Measurements from ENCODE around the gene RMDN2. TPM values are rescaled to one million over a fixed set of nuclear protein-coding genes. Genes with fewer than 3 reads are reported as not detected.

The RMDN2 gene
- total and polyA plus RNA-seq, 8 donors, result 1.8 to 21.9 (median 2.7) TPM

- no peaks in the 10 kb centered on the region for H3K27me3 ChIP-seq
- no peaks in the 10 kb centered on the region for H3K36me3 ChIP-seq
- TF ChIP-seq POLR2AphosphoS5 (IDR thresholded peaks at IDR 0.05), result no peak
- no peak for TF ChIP-seq POLR2A (IDR thresholded peaks at IDR 0.05)
- TF ChIP-seq EP300 (IDR thresholded peaks at IDR 0.05), result no peak
- TF ChIP-seq, protein P1, sequence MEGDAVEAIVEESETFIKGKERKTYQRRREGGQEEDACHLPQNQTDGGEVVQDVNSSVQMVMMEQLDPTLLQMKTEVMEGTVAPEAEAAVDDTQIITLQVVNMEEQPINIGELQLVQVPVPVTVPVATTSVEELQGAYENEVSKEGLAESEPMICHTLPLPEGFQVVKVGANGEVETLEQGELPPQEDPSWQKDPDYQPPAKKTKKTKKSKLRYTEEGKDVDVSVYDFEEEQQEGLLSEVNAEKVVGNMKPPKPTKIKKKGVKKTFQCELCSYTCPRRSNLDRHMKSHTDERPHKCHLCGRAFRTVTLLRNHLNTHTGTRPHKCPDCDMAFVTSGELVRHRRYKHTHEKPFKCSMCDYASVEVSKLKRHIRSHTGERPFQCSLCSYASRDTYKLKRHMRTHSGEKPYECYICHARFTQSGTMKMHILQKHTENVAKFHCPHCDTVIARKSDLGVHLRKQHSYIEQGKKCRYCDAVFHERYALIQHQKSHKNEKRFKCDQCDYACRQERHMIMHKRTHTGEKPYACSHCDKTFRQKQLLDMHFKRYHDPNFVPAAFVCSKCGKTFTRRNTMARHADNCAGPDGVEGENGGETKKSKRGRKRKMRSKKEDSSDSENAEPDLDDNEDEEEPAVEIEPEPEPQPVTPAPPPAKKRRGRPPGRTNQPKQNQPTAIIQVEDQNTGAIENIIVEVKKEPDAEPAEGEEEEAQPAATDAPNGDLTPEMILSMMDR (IDR thresholded peaks at IDR 0.05), result no peak
- WGBS, 5 donors, result 62 to 75% (median 71%) methylated on average over 2 of the region's 2 CpGs
- intact Hi-C loops (cut with DNase I; ENCODE audit: low total_unique reads), result no loop called here
- H3K9me3 ChIP-seq, result no peaks in the 10 kb centered on the region
- H3K4me3 ChIP-seq, result no peak overlapping the region
- DNase-seq, result no peak
- no peak overlapping the region for H3K27ac ChIP-seq
- H3K4me1 ChIP-seq, result no peaks in the 10 kb centered on the region
Observed at GRCh38 chr2:37906131-37906530, 19.0 kb upstream of the RMDN2 start.

DNA sequence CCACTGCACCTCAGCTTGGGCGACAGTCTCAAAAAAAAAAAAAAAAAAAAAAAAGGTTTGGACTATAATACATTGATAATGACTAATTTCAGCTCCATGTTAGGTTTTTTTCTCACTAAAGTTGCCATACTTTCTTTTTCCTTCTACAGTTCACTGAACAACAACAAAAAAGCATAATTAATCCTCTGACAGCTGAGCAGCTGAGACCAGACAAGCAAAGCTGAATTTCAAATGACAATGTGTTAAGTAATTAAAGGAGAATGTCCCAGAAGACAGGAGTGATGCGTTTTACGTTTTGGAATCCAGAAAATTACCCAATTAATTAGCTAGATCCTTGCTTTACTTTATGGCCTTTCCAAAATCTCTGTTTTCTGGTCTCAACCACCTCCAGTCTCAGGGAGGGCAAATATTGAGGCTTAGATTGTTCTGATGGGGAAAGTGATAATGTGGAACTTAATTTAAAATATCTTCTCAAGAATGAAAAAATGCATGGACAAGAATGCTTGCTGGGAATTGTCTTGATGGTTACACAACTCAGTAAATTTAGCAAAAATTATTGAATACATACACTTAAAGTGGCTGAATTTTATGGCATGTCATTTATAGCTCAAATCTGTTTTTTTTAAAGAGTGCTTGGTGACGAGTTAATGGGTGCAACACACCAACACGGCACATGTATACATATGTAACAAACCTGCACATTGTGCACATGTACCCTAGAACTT, 17.4 kb upstream of the RMDN2 start:
- H3K4me1 ChIP-seq, result no peaks in the 10 kb centered on the region
- H3K36me3 ChIP-seq, result no peaks in the 10 kb centered on the region
- intact Hi-C loops (cut with DNase I; ENCODE audit: low total_unique reads), result no loop called here
- H3K27ac ChIP-seq, result no peak overlapping the region
- 64 to 94% (median 82%) methylated on average over 5 of the region's 5 CpGs for WGBS, 5 donors
- no peak for DNase-seq
- no peaks in the 10 kb centered on the region for H3K9me3 ChIP-seq
- no peak overlapping the region for H3K4me3 ChIP-seq
- no peaks in the 10 kb centered on the region for H3K27me3 ChIP-seq
- TF ChIP-seq POLR2A (IDR thresholded peaks at IDR 0.05) (no peak), POLR2AphosphoS5 (IDR thresholded peaks at IDR 0.05) (no peak), EP300 (IDR thresholded peaks at IDR 0.05) (no peak)
- TF ChIP-seq, protein P1 (IDR thresholded peaks at IDR 0.05), result no peak

DNA sequence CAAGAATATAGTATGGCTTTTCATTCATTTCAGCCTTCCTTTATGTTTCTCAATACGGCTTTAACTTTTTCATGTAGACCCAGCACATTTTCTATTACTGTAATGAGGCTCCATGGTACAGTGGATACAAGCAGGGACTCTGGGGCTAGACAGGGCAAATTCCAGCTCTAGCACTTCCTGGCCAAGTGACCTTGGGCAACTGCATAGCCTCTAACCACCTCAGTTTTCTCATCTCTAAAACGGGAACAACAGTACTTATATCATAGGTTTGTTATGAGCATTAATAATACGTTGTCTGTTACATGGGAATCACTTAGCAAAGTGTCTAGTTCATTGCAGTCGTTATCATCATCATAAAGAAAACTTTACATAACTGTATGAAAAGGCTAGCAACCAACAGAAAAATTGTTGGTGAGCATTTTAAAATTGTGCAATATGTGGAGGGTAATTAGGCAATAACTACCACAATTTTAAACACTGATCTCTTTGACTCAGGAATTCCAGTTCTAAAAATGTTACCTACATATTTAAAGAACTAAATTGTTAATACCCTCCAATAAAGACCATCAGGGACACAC, 13.7 kb upstream of the RMDN2 start:
- TF ChIP-seq POLR2AphosphoS5 (IDR thresholded peaks at IDR 0.05) (no peak), POLR2A (IDR thresholded peaks at IDR 0.05) (no peak), EP300 (IDR thresholded peaks at IDR 0.05) (no peak)
- TF ChIP-seq, protein P1 (IDR thresholded peaks at IDR 0.05), result no peak
- Histone ChIP-seq H3K36me3 (no peaks in the 10 kb centered on the region), H3K27ac (no peak overlapping the region), H3K9me3 (no peaks in the 10 kb centered on the region), H3K27me3 (no peaks in the 10 kb centered on the region), H3K4me1 (peaks cover 0 to 3% (median under 1%) of the 10 kb centered on the region in 4 donors), H3K4me3 (no peak overlapping the region)
- intact Hi-C loops (cut with DNase I; ENCODE audit: low total_unique reads), result no loop called here
- 79 to 84% (median 82%) methylated on average over 4 of the region's 4 CpGs for whole genome bisulfite sequencing, 5 donors
- no peak for DNase-seq

- H3K9me3 ChIP-seq, result no peaks in the 10 kb centered on the region
- no peak for DNase-seq
- no peak overlapping the region for H3K4me3 ChIP-seq
- 55 to 79% (median 64%) methylated on average over 1 of the region's 1 CpG for WGBS, 5 donors
- intact Hi-C loops (cut with DNase I; ENCODE audit: low total_unique reads), result no loop called here
- no peak overlapping the region for H3K27ac ChIP-seq
- no peaks in the 10 kb centered on the region for H3K36me3 ChIP-seq
- no peaks in the 10 kb centered on the region for H3K27me3 ChIP-seq
- H3K4me1 ChIP-seq, result peaks cover 0 to 10% (median 6%) of the 10 kb centered on the region in 4 donors
- TF ChIP-seq, protein P1 (IDR thresholded peaks at IDR 0.05), result no peak
- TF ChIP-seq EP300 (IDR thresholded peaks at IDR 0.05), result no peak
- TF ChIP-seq POLR2AphosphoS5 (IDR thresholded peaks at IDR 0.05), result no peak
- no peak for TF ChIP-seq POLR2A (IDR thresholded peaks at IDR 0.05)
Observed at GRCh38 chr2:37912056-37912455, 13.0 kb upstream of the RMDN2 start.
